ENCODE measurements around the gene DFFB.
A peak's percentile ranks its signal among the peaks of the same experiment; 100 is the strongest.

DFFB gene

GRCh38 chr1:3892748-3893147 lies 35.5 kb downstream of the DFFB start:
- Histone ChIP-seq H3K9me3 (ENCODE audit: control insufficient read depth in 1 of 2, low read length in 2 of 2) (peaks cover 0 to under 1% of the 10 kb centered on the region in 2 donors), H3K4me3 (ENCODE audit: low read depth in 1 of 2, low read length in 2 of 2) (no peak overlapping the region), H3K36me3 (ENCODE audit: control insufficient read depth in 1 of 2, insufficient read depth in 2 of 2, low read length in 2 of 2) (peaks cover 4 to 38% of the 10 kb centered on the region in 2 donors), H3K4me1 (ENCODE audit: control insufficient read depth in 1 of 2, insufficient read depth in 2 of 2, low read length in 2 of 2) (peaks cover 0 to 7% of the 10 kb centered on the region in 2 donors), H3K9ac (ENCODE audit: low read depth in 1 of 2, low read length in 2 of 2) (no peak overlapping the region), H3K27me3 (ENCODE audit: control insufficient read depth in 1 of 2, insufficient read depth in 2 of 2, low read length in 2 of 2) (no peaks in the 10 kb centered on the region), H3K27ac (ENCODE audit: low read depth, low read length) (no peak overlapping the region)

- H3K4me1 ChIP-seq (ENCODE audit: control insufficient read depth in 1 of 2, insufficient read depth in 2 of 2, low read length in 2 of 2), result peaks cover 0 to 7% of the 10 kb centered on the region in 2 donors
- H3K4me3 ChIP-seq (ENCODE audit: low read depth in 1 of 2, low read length in 2 of 2), result no peak overlapping the region
- H3K36me3 ChIP-seq (ENCODE audit: control insufficient read depth in 1 of 2, insufficient read depth in 2 of 2, low read length in 2 of 2), result peaks cover 4 to 35% of the 10 kb centered on the region in 2 donors
- no peak overlapping the region for H3K27ac ChIP-seq (ENCODE audit: low read depth, low read length)
- H3K27me3 ChIP-seq (ENCODE audit: control insufficient read depth in 1 of 2, insufficient read depth in 2 of 2, low read length in 2 of 2), result no peaks in the 10 kb centered on the region
- H3K9me3 ChIP-seq (ENCODE audit: control insufficient read depth in 1 of 2, low read length in 2 of 2), result peaks cover 0 to 5% of the 10 kb centered on the region in 2 donors
- no peak overlapping the region for H3K9ac ChIP-seq (ENCODE audit: low read depth in 1 of 2, low read length in 2 of 2)
Measured at GRCh38 chr1:3893190-3893589, 35.9 kb downstream of the DFFB start.

GRCh38 chr1:3894626-3895278 lies 37.5 kb downstream of the DFFB start:
- peaks cover 0 to 5% of the 10 kb centered on the region in 2 donors for H3K9me3 ChIP-seq (ENCODE audit: control insufficient read depth in 1 of 2, low read length in 2 of 2)
- no peak overlapping the region for H3K9ac ChIP-seq (ENCODE audit: low read depth in 1 of 2, low read length in 2 of 2)
- H3K36me3 ChIP-seq (ENCODE audit: control insufficient read depth in 1 of 2, insufficient read depth in 2 of 2, low read length in 2 of 2), result peaks cover 4 to 29% of the 10 kb centered on the region in 2 donors
- no peak overlapping the region for H3K4me3 ChIP-seq (ENCODE audit: low read depth in 1 of 2, low read length in 2 of 2)
- H3K4me1 ChIP-seq (ENCODE audit: control insufficient read depth in 1 of 2, insufficient read depth in 2 of 2, low read length in 2 of 2), result peaks cover 7 to 14% of the 10 kb centered on the region in 2 donors
- H3K27ac ChIP-seq (ENCODE audit: low read depth, low read length), result no peak overlapping the region
- H3K27me3 ChIP-seq (ENCODE audit: control insufficient read depth in 1 of 2, insufficient read depth in 2 of 2, low read length in 2 of 2), result no peaks in the 10 kb centered on the region

GRCh38 chr1:3895279-3895950 lies 38.1 kb downstream of the DFFB start:
- peaks cover 7 to 14% of the 10 kb centered on the region in 2 donors for H3K4me1 ChIP-seq (ENCODE audit: control insufficient read depth in 1 of 2, insufficient read depth in 2 of 2, low read length in 2 of 2)
- no peak overlapping the region for H3K27ac ChIP-seq (ENCODE audit: low read depth, low read length)
- H3K36me3 ChIP-seq (ENCODE audit: control insufficient read depth in 1 of 2, insufficient read depth in 2 of 2, low read length in 2 of 2), result peaks cover 4 to 22% of the 10 kb centered on the region in 2 donors

GRCh38 chr1:3895951-3896325 lies 38.7 kb downstream of the DFFB start:
- H3K27ac ChIP-seq (ENCODE audit: low read depth, low read length), result no peak overlapping the region
- H3K4me1 ChIP-seq (ENCODE audit: control insufficient read depth in 1 of 2, insufficient read depth in 2 of 2, low read length in 2 of 2), result peaks cover 7 to 9% of the 10 kb centered on the region in 2 donors
- no peak overlapping the region for H3K9ac ChIP-seq (ENCODE audit: low read depth in 1 of 2, low read length in 2 of 2)
- peaks cover 0 to 5% of the 10 kb centered on the region in 2 donors for H3K9me3 ChIP-seq (ENCODE audit: control insufficient read depth in 1 of 2, low read length in 2 of 2)
- H3K27me3 ChIP-seq (ENCODE audit: control insufficient read depth in 1 of 2, insufficient read depth in 2 of 2, low read length in 2 of 2), result no peaks in the 10 kb centered on the region
- no peak overlapping the region for H3K4me3 ChIP-seq (ENCODE audit: low read depth in 1 of 2, low read length in 2 of 2)
- H3K36me3 ChIP-seq (ENCODE audit: control insufficient read depth in 1 of 2, insufficient read depth in 2 of 2, low read length in 2 of 2), result peaks cover 4 to 18% of the 10 kb centered on the region in 2 donors

More at GRCh38 chr1:3895279-3895950, 38.1 kb downstream of the DFFB start:
- Histone ChIP-seq H3K27me3 (ENCODE audit: control insufficient read depth in 1 of 2, insufficient read depth in 2 of 2, low read length in 2 of 2) (no peaks in the 10 kb centered on the region), H3K4me3 (ENCODE audit: low read depth in 1 of 2, low read length in 2 of 2) (no peak overlapping the region), H3K9ac (ENCODE audit: low read depth in 1 of 2, low read length in 2 of 2) (no peak overlapping the region), H3K9me3 (ENCODE audit: control insufficient read depth in 1 of 2, low read length in 2 of 2) (peaks cover 0 to 5% of the 10 kb centered on the region in 2 donors)

- Histone ChIP-seq H3K4me1 (ENCODE audit: control insufficient read depth in 1 of 2, insufficient read depth in 2 of 2, low read length in 2 of 2) (peaks cover 7% of the 10 kb centered on the region in 2 donors), H3K36me3 (ENCODE audit: control insufficient read depth in 1 of 2, insufficient read depth in 2 of 2, low read length in 2 of 2) (peaks cover 1 to 18% of the 10 kb centered on the region in 2 donors), H3K27ac (ENCODE audit: low read depth, low read length) (no peak overlapping the region), H3K27me3 (ENCODE audit: control insufficient read depth in 1 of 2, insufficient read depth in 2 of 2, low read length in 2 of 2) (no peaks in the 10 kb centered on the region), H3K9ac (ENCODE audit: low read depth in 1 of 2, low read length in 2 of 2) (no peak overlapping the region), H3K4me3 (ENCODE audit: low read depth in 1 of 2, low read length in 2 of 2) (no peak overlapping the region), H3K9me3 (ENCODE audit: control insufficient read depth in 1 of 2, low read length in 2 of 2) (peaks cover 0 to 5% of the 10 kb centered on the region in 2 donors)
Measured at GRCh38 chr1:3896396-3897000, 39.2 kb downstream of the DFFB start.

GRCh38 chr1:3898475-3898735 lies 41.1 kb downstream of the DFFB start:
- no peak overlapping the region for H3K27ac ChIP-seq (ENCODE audit: low read depth, low read length)
- H3K36me3 ChIP-seq (ENCODE audit: control insufficient read depth in 1 of 2, insufficient read depth in 2 of 2, low read length in 2 of 2), result peaks cover 0 to 12% of the 10 kb centered on the region in 2 donors
- peaks cover 0 to 5% of the 10 kb centered on the region in 2 donors for H3K9me3 ChIP-seq (ENCODE audit: control insufficient read depth in 1 of 2, low read length in 2 of 2)
- H3K4me3 ChIP-seq (ENCODE audit: low read depth in 1 of 2, low read length in 2 of 2), result no peak overlapping the region
- peaks cover 19 to 24% of the 10 kb centered on the region in 2 donors for H3K4me1 ChIP-seq (ENCODE audit: control insufficient read depth in 1 of 2, insufficient read depth in 2 of 2, low read length in 2 of 2)
- no peaks in the 10 kb centered on the region for H3K27me3 ChIP-seq (ENCODE audit: control insufficient read depth in 1 of 2, insufficient read depth in 2 of 2, low read length in 2 of 2)
- no peak overlapping the region for H3K9ac ChIP-seq (ENCODE audit: low read depth in 1 of 2, low read length in 2 of 2)

GRCh38 chr1:3898994-3899753 lies 41.9 kb downstream of the DFFB start:
- Histone ChIP-seq H3K27ac (ENCODE audit: low read depth, low read length) (peak overlapping the region; percentile 98), H3K9ac (ENCODE audit: low read depth in 1 of 2, low read length in 2 of 2) (peak overlapping the region; percentile 79 to 89), H3K27me3 (ENCODE audit: control insufficient read depth in 1 of 2, insufficient read depth in 2 of 2, low read length in 2 of 2) (no peaks in the 10 kb centered on the region)

GRCh38 chr1:3899754-3900149 lies 42.5 kb downstream of the DFFB start:
- Histone ChIP-seq H3K27ac (ENCODE audit: low read depth, low read length) (peak overlapping the region; percentile 98), H3K36me3 (ENCODE audit: control insufficient read depth in 1 of 2, insufficient read depth in 2 of 2, low read length in 2 of 2) (peaks cover 0 to 11% of the 10 kb centered on the region in 2 donors), H3K9me3 (ENCODE audit: control insufficient read depth in 1 of 2, low read length in 2 of 2) (peaks cover 0 to 5% of the 10 kb centered on the region in 2 donors), H3K27me3 (ENCODE audit: control insufficient read depth in 1 of 2, insufficient read depth in 2 of 2, low read length in 2 of 2) (no peaks in the 10 kb centered on the region), H3K9ac (ENCODE audit: low read depth in 1 of 2, low read length in 2 of 2) (peak overlapping the region; percentile 79 to 89), H3K4me1 (ENCODE audit: control insufficient read depth in 1 of 2, insufficient read depth in 2 of 2, low read length in 2 of 2) (peaks cover 26 to 30% of the 10 kb centered on the region in 2 donors), H3K4me3 (ENCODE audit: low read depth in 1 of 2, low read length in 2 of 2) (peak overlapping the region; percentile 88 to 90)

More at GRCh38 chr1:3898994-3899753, 41.9 kb downstream of the DFFB start:
- H3K36me3 ChIP-seq (ENCODE audit: control insufficient read depth in 1 of 2, insufficient read depth in 2 of 2, low read length in 2 of 2), result peaks cover 0 to 12% of the 10 kb centered on the region in 2 donors
- peak overlapping the region; percentile 88 to 90 for H3K4me3 ChIP-seq (ENCODE audit: low read depth in 1 of 2, low read length in 2 of 2)
- peaks cover 26 to 30% of the 10 kb centered on the region in 2 donors for H3K4me1 ChIP-seq (ENCODE audit: control insufficient read depth in 1 of 2, insufficient read depth in 2 of 2, low read length in 2 of 2)
- peaks cover 0 to 5% of the 10 kb centered on the region in 2 donors for H3K9me3 ChIP-seq (ENCODE audit: control insufficient read depth in 1 of 2, low read length in 2 of 2)

All from duodenal mucosa (tissue), 2 donors.